ENCODE data around the gene FPR2. TPM values are rescaled to one million over a fixed set of nuclear protein-coding genes. Genes with fewer than 3 reads are reported as not detected.

The FPR2 gene
- polyA plus RNA-seq, 3 donors = 36.2 to 108 (median 70.3) TPM

- intact Hi-C loops (cut with micrococcal nuclease) = no loop called here
- H3K4me3 ChIP-seq (replicated peaks in 1 of 3; ENCODE audit: low read depth in 2 of 3, low read length in 3 of 3) = peak overlapping the region in 1 of 3 experiments; percentile 10
- no peak overlapping the region for H3K9ac ChIP-seq (ENCODE audit: insufficient read depth, low read length, poor library complexity, severe bottlenecking)
- peak overlapping the region in 1 of 2 donors; percentile 60 for H3K27ac ChIP-seq (ENCODE audit: low read depth in 1 of 2, low read length in 2 of 2)
- H2AFZ ChIP-seq (ENCODE audit: insufficient read depth, low read depth, low read length, poor library complexity, severe bottlenecking) = no peak overlapping the region
- Mint-ChIP-seq H3K27me3 (ENCODE audit: low read depth in 3 of 3) (peaks cover 0 to 2% (median 1%) of the 10 kb centered on the region in 3 donors), H3K27ac (peak overlapping the region; percentile 30 to 86 (median 68)), H3K36me3 (peaks cover 3 to 8% of the 10 kb centered on the region in 2 donors), H3K9me3 (peaks cover 0 to 4% (median 2%) of the 10 kb centered on the region in 7 donors), H3K4me3 (no peak overlapping the region), H3K4me1 (peaks cover 91% of the 10 kb centered on the region)
- H3K4me2 ChIP-seq (replicated peaks; ENCODE audit: extremely low read depth, low read length, poor library complexity, severe bottlenecking) = peak overlapping the region; percentile 21
- TF ChIP-seq CTCF (IDR thresholded peaks at IDR 0.05) = no peak
- H3K4me1 ChIP-seq (ENCODE audit: control insufficient read depth in 1 of 2, insufficient read depth in 2 of 2, low read length in 2 of 2) = peaks cover 87 to 93% of the 10 kb centered on the region in 2 donors
- no peaks in the 10 kb centered on the region for H3K36me3 ChIP-seq (replicated peaks in 1 of 2; ENCODE audit: control insufficient read depth in 1 of 2, insufficient read depth in 2 of 2, low read length in 2 of 2)
- DNase-seq = peak; percentile 49 to 72 (median 67)
- H3K79me2 ChIP-seq (ENCODE audit: insufficient read depth, low read length) = no peaks in the 10 kb centered on the region
- no peaks in the 10 kb centered on the region for H4K20me1 ChIP-seq (ENCODE audit: insufficient read depth, low read length)
- no peaks in the 10 kb centered on the region for H3K27me3 ChIP-seq (ENCODE audit: control insufficient read depth in 2 of 2, insufficient read depth in 2 of 2, low read length in 2 of 2)
- no peaks in the 10 kb centered on the region for H3K9me3 ChIP-seq (replicated peaks in 1 of 2; ENCODE audit: control insufficient read depth in 1 of 2, insufficient read depth in 1 of 2, low read length in 2 of 2)
- 55% methylated on average over 3 of the region's 6 CpGs for WGBS (ENCODE audit: insufficient coverage)
Observed at GRCh38 chr19:51807111-51807701, 46.2 kb downstream of the FPR2 start.

- intact Hi-C loops (cut with micrococcal nuclease) = no loop called here
- Mint-ChIP-seq H3K27ac (peak overlapping the region in 1 of 7 donors; percentile 46), H3K27me3 (ENCODE audit: low read depth in 3 of 3) (peaks cover 0 to 2% (median 1%) of the 10 kb centered on the region in 3 donors), H3K36me3 (peaks cover 3 to 8% of the 10 kb centered on the region in 2 donors), H3K9me3 (peaks cover 0 to 6% (median 2%) of the 10 kb centered on the region in 7 donors), H3K4me3 (no peak overlapping the region), H3K4me1 (peaks cover 94% of the 10 kb centered on the region)
- H3K36me3 ChIP-seq (replicated peaks in 1 of 2; ENCODE audit: control insufficient read depth in 1 of 2, insufficient read depth in 2 of 2, low read length in 2 of 2) = no peaks in the 10 kb centered on the region
- H3K9ac ChIP-seq (ENCODE audit: insufficient read depth, low read length, poor library complexity, severe bottlenecking) = no peak overlapping the region
- H3K4me2 ChIP-seq (replicated peaks; ENCODE audit: extremely low read depth, low read length, poor library complexity, severe bottlenecking) = no peak overlapping the region
- no peak overlapping the region for H2AFZ ChIP-seq (ENCODE audit: insufficient read depth, low read depth, low read length, poor library complexity, severe bottlenecking)
- H3K79me2 ChIP-seq (ENCODE audit: insufficient read depth, low read length) = no peaks in the 10 kb centered on the region
- peak overlapping the region in 1 of 2 donors; percentile 60 for H3K27ac ChIP-seq (ENCODE audit: low read depth in 1 of 2, low read length in 2 of 2)
- no peak for DNase-seq
- peak overlapping the region in 1 of 3 experiments; percentile 15 for H3K4me3 ChIP-seq (replicated peaks in 1 of 3; ENCODE audit: low read depth in 2 of 3, low read length in 3 of 3)
- TF ChIP-seq CTCF (IDR thresholded peaks at IDR 0.05) = no peak
- H3K9me3 ChIP-seq (replicated peaks in 1 of 2; ENCODE audit: control insufficient read depth in 1 of 2, insufficient read depth in 1 of 2, low read length in 2 of 2) = no peaks in the 10 kb centered on the region
- no peaks in the 10 kb centered on the region for H4K20me1 ChIP-seq (ENCODE audit: insufficient read depth, low read length)
- no CpG with 5 or more reads among the region's 2 CpGs for WGBS (ENCODE audit: insufficient coverage)
- no peaks in the 10 kb centered on the region for H3K27me3 ChIP-seq (ENCODE audit: control insufficient read depth in 2 of 2, insufficient read depth in 2 of 2, low read length in 2 of 2)
- H3K4me1 ChIP-seq (ENCODE audit: control insufficient read depth in 1 of 2, insufficient read depth in 2 of 2, low read length in 2 of 2) = peaks cover 91 to 96% of the 10 kb centered on the region in 2 donors
Observed at GRCh38 chr19:51807925-51808324, 46.9 kb downstream of the FPR2 start.

Measured in CD14-positive monocyte (primary cell).